HepG2 (cell line): ENCODE data around the gene ZBTB37. TPM values are rescaled to one million over a fixed set of nuclear protein-coding genes. Genes with fewer than 3 reads are reported as not detected.

Experiments used
- ARNT2 ChIP-seq: sonication (generic); formaldehyde crosslinking; IDR thresholded peaks from 2 replicates; pipeline ENCODE4 v1.8.0; 2022; ENCODE audit warnings: mild to moderate bottlenecking, low read depth, missing genetic modification reagents, moderate library complexity
- ELF3 ChIP-seq: IDR thresholded peaks from 2 replicates; pipeline ENCODE4 v1.6.1; 2016; ENCODE audit warnings: missing genetic modification reagents, missing compliant biosample characterization
- MEF2D ChIP-seq: sonication (generic); formaldehyde crosslinking; IDR thresholded peaks from 2 replicates; pipeline ENCODE4 v1.5.1; 2020; ENCODE audit warnings: mild to moderate bottlenecking, missing genetic modification reagents
- NCOA5 ChIP-seq: sonication (generic); formaldehyde crosslinking; IDR thresholded peaks from 2 replicates; pipeline ENCODE4 v1.4.0; 2020; ENCODE audit warnings: missing genetic modification reagents
- TGIF2 ChIP-seq: IDR thresholded peaks from 2 replicates; pipeline ENCODE4 v1.6.1; 2016; ENCODE audit warnings: control low read depth, missing compliant biosample characterization
- ZBTB43 ChIP-seq: sonication (generic); formaldehyde crosslinking; conservative IDR thresholded peaks from 2 replicates; pipeline ENCODE4 v1.4.0; 2020; ENCODE audit warnings: missing genetic modification reagents
- ZNF484 ChIP-seq: sonication (generic); formaldehyde crosslinking; IDR thresholded peaks from 2 replicates; pipeline ENCODE4 v1.5.1; 2020; ENCODE audit warnings: mild to moderate bottlenecking, low read depth, missing genetic modification reagents, borderline replicate concordance
- ZNF646 ChIP-seq: sonication (generic); formaldehyde crosslinking; IDR thresholded peaks from 2 replicates; pipeline ENCODE4 v1.9.0; 2021; ENCODE audit warnings: mild to moderate bottlenecking, missing genetic modification reagents
- ZNF652 ChIP-seq: IDR thresholded peaks from 2 replicates; pipeline ENCODE4 v1.6.1; 2016; ENCODE audit warnings: low read depth, borderline replicate concordance
- ZNF775 ChIP-seq: sonication (generic); formaldehyde crosslinking; IDR thresholded peaks from 2 replicates; pipeline ENCODE4 v1.4.0; 2020; ENCODE audit warnings: missing genetic modification reagents, mild to moderate bottlenecking, moderate library complexity, borderline replicate concordance
- ZNF790 ChIP-seq: sonication (generic); formaldehyde crosslinking; IDR thresholded peaks from 2 replicates; pipeline ENCODE4 v1.8.0; 2022; ENCODE audit warnings: missing genetic modification reagents, mild to moderate bottlenecking, borderline replicate concordance
- polyA plus RNA-seq, 8 experiments: library from polyadenylated mRNA; depleted of rRNA in 3 of 8; stranded (reverse) in 7 of 8; unstranded in 1 of 8; fragments of >200 nt; fragmentation: Illumina TruSeq in 4 of 8; extraction: Trizol in 4 of 8; gene quantifications; 2 replicates each; pipeline versions ENCODE4 v1.2.1 to v1.2.3, GENCODE V29; 2011 to 2016; ENCODE audit warnings: low read depth in 4 of 8, missing spikeins in 1 of 8, mixed read lengths in 1 of 8; ENCODE audit not compliant: insufficient read depth in 1 of 8
- total RNA-seq, 5 experiments: library from RNA; depleted of rRNA; stranded (reverse); fragments of >200 nt; fragmentation: Illumina TruSeq; extraction: Trizol; gene quantifications; 2 replicates each; pipeline ENCODE4 v1.2.3, GENCODE V29; 2016; ENCODE audit warnings: low read depth in 1 of 5

The ZBTB37 gene
- total and polyA plus RNA-seq, 2 of the 13 experiments (the other 11 are each of a cell fraction or from before 2014, with no cell fraction given): 2.6 to 7.7 TPM

GRCh38 chr1:173824315-173825081, 43.7 kb upstream of the ZBTB37 start, which contains the start of the genes CENPL and DARS2 (continued):
- TF ChIP-seq ZNF646 (no peak), MEF2D (CRISPR knock-in tag) (no peak), ZNF790 (CRISPR knock-in tag) (no peak), ELF3 (CRISPR knock-in tag) (peak; percentile 66), TGIF2 (peak; percentile 75; the same call in 1 of the 2 replicates), ARNT2 (CRISPR knock-in tag) (no peak), NCOA5 (no peak), ZNF484 (CRISPR knock-in tag) (no peak), ZNF652 (CRISPR knock-in tag) (0 out of 2 replicates have a peak, but pooled peaks have one; percentile 13), ZNF775 (no peak), ZBTB43 (no peak)
